Fibroblast of lung (primary cell): ENCODE data around the gene CLSTN2.

Source experiments
- EZH2 ChIP-seq: IDR thresholded peaks from 2 replicates; pipeline ENCODE4 v1.5.1; 2012; ENCODE audit warnings: low read length, control low read depth, mild to moderate bottlenecking; ENCODE audit errors: missing control alignments
- TF ChIP-seq, protein P1 (sequence below), 2 donors: IDR thresholded peaks in 1 of 2; conservative IDR thresholded peaks in 1 of 2; 1 replicate in 1 of 2; 2 replicates in 1 of 2; pipeline ENCODE4 v1.5.1; 2011 to 2012; ENCODE audit warnings: low read length in 2 of 2, control low read depth in 1 of 2, inconsistent platforms in 1 of 2, low read depth in 1 of 2, mild to moderate bottlenecking in 1 of 2

DNA sequence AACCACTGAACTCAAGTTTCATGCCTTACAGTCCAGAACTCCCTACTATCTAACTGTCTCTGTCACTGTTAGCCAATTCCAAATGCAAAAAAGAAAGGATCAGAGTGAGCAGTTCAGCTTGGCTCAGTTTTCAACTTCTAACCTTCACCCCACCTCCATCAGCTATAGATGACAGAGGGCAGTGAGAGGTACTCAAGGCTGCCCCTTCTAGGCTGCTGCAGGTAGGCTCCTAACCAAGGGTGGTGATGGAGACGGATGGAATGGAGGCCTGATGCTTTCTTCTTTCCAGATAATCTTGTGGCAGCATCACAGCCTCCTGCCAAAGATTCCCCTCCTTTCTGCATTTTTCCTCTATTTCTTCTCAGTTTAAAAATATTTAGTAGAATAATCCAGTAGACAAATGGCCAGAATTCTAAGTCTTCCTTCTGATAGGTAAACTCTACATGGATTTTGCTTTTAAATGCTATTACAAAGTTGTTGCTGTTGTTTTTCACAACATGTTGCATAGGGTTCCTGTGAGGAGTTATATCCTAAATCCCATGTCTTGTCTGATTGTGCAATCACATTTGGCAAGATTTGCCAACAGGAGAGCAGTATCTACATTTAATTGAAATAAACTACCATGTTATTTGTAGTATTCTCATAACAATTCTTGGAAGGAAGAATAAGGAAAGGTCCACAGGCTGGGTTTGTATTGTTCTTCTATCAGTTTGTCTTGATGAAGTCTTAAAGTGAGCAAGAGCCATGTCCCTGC, 441.3 kb downstream of the CLSTN2 start:
- TF ChIP-seq, protein P1, sequence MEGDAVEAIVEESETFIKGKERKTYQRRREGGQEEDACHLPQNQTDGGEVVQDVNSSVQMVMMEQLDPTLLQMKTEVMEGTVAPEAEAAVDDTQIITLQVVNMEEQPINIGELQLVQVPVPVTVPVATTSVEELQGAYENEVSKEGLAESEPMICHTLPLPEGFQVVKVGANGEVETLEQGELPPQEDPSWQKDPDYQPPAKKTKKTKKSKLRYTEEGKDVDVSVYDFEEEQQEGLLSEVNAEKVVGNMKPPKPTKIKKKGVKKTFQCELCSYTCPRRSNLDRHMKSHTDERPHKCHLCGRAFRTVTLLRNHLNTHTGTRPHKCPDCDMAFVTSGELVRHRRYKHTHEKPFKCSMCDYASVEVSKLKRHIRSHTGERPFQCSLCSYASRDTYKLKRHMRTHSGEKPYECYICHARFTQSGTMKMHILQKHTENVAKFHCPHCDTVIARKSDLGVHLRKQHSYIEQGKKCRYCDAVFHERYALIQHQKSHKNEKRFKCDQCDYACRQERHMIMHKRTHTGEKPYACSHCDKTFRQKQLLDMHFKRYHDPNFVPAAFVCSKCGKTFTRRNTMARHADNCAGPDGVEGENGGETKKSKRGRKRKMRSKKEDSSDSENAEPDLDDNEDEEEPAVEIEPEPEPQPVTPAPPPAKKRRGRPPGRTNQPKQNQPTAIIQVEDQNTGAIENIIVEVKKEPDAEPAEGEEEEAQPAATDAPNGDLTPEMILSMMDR (conservative IDR thresholded peaks at IDR 0.05 in 1 of 2, IDR thresholded peaks at IDR 0.05 in 1 of 2; ENCODE audit: low read depth in 1 of 2, low read length in 2 of 2), result no peak
- TF ChIP-seq EZH2, result no peak
